HG02588 (cell line): ENCODE results near the gene DNER.
"Not testable (repeated sequence)": the region's sequence is repeated elsewhere in the genome, so short reads cannot be mapped to it uniquely, and the experiment has no call there.

Source experiments
- ATAC-seq: cut with Tn5 transposase; IDR thresholded peaks from one replicate; pipeline ENCODE4 v1.9.1; 2021; ENCODE audit warnings: mild to moderate bottlenecking, moderate library complexity; ENCODE audit not compliant: unreplicated experiment

Gene DNER

DNA sequence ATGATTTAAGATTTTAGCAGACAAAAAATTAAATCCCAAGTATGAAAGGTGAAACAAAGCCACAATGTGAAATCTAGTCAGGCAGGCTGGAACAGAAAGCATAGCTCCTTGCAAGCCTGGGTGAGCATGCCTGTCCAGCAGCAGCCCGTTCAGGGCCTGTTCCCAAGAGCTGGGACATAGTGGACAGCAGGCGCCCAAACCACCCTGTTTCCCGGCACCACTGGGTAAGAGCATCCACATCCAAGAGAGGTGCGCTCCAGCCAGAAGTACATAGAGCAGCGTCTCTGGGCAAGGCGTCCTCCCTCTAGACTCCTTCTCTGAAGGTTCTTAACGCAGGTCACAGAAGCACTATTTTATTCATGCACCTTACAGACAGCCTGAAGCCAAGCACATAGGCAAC is 80.8 kb downstream of the DNER start:
- ATAC-seq = no peak

DNA sequence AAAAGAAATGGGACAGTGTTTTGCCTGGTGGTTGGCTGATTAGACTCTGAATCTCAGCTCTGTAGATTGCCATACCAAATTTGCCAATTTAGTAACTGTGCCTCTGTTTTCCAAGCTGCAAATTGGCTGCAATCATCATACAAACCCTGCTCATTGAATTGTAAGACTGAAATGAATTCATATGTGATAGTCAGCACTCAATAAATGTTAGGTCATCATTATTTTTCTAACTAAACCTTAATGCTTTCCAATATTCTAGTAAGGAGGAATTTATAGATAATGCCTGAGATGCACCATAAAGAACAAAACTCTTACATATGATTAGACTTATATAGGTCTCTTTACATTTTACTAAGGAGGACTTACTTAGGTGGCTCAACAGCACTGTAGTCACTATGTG is 85.3 kb downstream of the DNER start:
- ATAC-seq = no peak

DNA sequence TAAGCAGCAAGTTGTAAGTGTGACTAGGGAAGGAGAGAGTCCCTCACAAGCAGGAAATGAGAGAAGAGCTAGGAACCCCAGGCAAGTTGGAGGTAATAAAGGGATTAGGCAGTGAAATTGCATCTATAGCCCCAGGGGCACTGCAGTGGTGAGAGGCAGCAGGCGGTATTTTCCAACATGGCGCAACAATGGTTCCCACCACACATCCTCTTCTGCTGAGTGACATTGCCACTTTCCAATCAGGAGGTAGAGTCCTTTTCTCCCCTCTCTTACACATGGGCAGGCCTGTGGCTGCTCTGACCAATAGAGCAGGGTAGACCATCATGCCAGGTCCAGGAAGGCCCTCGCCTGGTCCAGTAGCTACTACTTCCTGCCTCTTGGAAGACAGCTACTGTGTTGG is 86.6 kb downstream of the DNER start:
- no peak for ATAC-seq

DNA sequence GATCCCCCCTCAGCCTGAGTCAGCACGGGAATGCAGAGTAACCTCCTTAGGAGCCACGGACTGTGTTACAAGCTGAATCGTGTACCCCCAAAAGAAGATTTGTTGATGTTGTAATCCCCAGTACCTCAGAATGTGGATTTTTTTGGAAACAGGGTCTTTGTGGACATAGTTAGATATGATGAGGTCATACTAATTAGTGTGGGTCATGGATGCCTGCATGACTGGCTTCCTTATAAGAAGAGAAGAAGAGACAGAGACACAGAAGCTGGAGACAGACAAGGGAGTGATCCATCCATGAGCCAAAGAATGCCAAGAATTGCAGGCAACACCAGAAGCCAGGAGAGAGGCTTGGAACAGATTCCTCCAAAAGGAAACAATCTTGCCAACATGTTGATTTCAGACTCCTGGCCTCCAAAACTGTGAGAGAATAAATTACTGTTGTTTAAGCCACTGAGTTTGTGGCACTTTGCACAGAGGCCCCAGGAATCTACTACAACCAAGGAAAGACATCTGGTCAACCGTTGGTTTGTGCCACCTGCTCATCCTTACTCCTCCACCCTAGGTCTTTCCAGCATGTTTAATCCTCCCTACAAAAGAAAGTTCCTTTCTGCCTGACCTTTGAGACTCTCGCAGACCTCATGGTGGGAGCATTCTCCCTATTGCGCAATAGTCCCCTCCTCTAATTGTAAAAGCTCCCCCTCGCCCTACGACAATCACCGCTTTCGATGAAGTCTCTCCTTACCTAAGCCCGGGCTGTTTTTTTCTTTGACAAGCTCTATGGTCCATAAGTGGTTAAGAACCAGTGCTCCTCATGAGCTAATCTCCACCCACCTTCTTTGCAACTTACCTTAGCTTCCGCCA is 91.6 kb downstream of the DNER start:
- no peak for ATAC-seq

DNA sequence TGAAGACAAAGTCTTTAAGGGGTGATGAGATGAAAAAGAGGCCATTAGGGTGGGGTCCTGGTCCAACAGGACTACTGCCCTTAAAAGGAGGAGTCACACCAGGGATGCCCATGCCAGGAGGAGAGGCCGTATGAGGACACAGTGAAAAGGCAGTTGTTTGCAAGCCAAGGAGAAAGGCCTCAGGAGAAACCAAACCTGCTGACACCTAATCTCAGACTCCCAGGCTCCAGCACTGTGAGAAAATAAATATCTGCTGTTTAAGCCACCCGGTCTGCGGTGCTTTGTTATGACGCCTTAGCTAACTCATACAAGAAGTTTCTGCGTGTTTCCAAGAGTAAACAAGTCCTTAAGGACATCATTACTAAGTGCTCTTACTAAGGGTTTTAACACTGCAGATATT is 93.6 kb downstream of the DNER start:
- ATAC-seq = no peak

DNA sequence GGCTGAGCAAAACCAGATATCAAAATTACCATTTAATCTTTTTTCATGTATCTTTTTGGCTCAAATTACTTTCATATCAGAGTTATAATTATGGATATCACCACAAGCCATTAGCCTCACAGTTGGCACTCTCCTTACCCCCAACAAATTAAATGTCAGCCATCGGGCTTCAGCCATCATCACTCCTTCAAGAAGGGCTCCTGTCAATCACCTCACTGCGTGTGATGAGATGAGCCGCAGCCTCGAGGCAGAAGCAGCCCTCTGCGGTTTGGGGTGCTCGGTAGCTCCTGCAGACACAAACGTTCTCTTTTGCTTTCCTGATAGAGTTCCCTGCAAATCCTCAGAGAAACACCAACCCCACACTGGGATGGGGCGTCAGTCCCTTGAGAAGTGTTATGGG is 94.1 kb downstream of the DNER start:
- no peak for ATAC-seq

DNA sequence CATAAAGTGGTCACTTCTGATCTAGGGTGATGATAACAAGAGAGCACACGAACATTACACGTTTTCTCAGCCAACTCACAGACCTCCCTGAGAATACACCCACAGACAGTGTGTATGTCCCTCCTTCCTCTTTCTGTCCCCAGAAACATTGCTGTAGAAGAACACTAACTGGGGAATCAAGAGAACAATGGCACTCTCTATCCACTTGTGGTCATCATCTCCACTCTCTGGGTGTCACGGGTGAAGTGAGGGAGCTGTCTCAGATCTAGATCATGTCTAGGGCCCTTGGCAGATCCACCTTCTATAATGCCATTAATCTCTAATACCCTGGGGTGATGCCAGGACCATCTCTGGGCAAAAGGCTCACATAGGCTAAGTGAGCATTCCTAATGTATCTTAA is 97.9 kb downstream of the DNER start:
- no peak for ATAC-seq

DNA sequence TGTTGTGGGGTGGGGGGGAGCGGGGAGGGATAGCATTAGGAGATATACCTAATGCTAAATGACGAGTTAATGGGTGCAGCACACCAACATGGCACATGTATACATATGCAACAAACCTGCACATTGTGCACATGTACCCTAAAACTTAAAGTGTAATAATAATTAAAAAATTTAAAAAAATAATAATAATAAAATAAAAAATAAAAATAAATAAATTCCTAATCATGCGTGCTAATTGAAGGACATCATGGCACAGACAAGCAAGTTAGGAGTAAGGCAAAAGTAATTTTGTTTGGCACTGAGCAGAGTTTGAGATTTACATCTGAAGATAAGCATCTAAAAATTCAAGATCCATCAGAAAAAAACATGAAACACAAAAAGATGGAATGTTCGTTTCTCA is 100.3 kb downstream of the DNER start:
- ATAC-seq = not testable (repeated sequence)

DNA sequence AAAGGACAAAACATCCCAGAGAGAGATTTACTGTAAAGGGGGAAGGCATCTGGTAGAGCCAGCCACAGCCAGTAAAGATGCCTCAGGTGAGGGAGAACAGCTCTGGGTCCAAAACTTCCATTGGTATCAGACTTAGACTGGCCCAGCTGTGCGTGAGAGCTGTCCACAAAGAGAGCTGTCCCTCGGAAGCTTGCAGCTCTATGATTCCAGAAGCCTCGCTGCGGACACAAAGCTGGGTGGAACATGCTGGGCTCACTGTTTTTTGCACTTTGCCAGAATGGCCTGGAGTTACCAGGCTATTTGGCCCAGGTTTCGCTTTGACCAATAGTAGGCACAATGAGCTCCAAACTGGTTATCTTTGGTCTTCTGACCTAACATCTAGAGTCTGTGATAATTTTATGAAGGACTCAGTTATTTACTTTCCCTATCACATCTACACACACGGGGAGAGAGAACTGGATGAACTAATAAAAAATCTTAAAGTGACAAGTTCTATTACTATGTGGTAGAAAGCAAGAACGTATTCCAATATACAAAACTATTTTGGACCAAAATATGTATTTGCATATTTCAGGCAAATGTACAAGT is 101.9 kb downstream of the DNER start:
- no peak for ATAC-seq

DNA sequence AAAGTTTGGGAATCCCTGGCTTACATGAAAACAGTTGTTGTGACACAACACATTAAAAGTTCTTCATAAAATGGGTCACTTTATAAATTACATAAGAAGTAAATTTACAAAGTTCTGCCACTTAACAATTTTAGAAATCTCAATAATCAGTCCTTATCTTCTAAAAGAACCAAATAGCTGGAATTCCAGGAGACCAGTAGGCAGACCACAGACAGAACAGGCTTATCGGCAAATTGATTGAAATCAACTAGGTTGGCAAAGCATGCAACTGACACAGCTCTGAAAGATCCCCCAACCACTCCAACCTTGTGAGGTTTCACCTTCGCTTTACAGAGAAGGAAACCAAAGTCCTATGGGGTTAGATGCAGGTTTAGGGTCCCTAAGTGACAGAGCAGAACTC is 103.0 kb downstream of the DNER start:
- no peak for ATAC-seq

DNA sequence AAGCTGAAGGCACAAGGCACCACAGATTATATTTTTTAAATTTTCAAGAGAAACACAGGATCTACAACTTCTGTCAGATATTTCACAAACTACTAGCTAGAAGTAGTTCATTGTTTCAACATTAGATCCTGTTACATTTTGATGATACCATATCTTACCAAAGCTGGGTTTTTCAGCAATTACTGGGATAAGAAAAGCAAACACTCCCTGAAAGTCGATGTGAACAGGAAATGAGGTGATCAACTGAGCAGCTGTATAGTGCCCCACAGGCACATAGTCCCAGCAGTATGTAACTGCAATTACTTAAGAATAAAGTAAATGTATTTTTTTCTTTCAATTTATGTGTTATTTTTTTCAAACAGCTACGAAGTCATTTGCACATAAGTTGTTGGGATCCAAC is 103.5 kb downstream of the DNER start:
- no peak for ATAC-seq

DNA sequence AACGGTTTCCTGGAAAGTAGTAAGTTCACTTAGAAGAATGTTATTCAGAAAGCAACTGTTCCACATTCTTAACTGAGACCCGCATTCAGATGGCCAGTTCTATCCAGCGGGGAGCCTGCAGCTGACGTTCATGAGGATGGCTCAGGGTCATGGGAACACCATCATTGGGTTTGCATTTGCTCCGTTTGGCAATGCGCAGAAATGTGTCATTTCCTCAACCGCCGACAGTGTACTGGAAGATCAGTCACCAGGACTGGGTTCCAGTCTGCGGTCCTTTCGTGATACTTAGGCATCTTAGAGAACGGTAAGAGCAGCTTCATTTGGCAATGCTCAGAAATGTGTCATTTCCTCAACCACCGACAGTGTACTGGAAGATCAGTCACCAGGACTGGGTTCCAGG is 104.0 kb downstream of the DNER start:
- ATAC-seq = no peak

DNA sequence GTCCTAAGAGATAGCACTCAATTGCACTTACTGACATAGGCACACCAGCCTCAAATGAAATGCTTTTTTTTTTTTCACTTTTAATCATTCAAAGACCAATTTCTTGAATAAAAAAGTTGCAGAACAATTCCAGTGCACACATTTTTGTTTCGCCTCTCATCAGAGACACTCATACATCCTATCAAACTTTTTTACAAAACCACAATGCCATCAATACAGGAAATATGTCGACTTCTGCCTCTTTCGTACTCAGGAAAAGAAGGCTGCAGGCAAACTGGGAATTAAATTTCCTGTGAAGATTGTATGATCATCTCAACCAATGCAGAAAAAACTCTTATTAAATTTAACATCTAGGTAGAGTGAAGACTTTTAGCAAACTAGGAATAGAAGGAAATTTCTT is 112.4 kb downstream of the DNER start:
- no peak for ATAC-seq

DNA sequence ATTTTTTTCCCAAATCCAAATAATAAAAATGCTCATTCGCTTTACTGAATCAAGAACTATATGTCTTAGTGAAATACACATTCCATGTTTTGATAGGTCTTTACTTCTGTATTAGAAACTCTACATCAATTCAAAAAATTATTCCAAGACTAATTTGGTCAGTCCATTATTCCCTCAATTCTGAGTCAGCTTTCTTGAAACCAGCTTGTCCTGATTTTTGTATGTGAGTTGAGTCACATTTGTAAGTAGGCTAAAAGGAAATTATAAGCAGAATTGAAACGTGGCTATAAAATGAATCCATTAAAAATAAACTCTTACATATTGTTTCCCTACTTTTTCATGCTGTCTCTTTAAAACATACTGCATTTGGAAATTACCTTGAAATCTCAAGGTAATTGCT is 113.0 kb downstream of the DNER start:
- ATAC-seq = no peak

DNA sequence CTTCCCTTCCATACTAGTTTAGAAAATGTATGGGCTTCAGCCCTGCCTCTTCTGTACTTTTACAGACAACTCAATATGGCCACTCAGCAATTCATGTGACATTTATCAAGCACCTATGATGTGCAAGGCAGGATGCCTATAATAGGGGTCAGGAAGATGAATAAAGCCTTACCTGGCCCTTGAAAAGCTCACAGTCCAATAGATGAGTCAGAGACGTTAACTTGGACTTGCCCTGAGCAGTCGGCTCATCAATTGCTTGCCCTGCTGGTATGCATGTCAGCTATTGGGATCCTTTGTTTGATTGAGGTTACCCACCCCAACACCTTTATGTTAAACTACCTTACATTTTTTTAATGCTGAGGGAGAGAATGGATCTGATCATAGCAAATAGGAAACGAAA is 116.1 kb downstream of the DNER start:
- no peak for ATAC-seq

DNA sequence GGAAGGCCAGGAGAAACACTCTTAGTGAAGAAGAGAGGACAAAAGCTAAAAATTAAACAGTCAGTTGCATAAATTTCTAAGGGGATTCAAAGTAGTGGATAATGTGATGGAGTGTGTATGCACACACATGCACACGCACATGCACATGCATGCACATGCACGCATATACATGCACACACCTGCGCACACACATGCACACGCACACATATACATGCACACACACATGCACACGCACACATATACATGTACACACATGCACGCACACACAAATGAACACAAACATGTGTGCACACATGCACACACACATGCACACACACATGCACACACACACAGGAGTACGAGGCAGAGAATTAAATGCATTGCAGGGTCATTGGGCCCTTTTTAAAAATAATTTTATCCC is 117.6 kb downstream of the DNER start:
- no peak for ATAC-seq

DNA sequence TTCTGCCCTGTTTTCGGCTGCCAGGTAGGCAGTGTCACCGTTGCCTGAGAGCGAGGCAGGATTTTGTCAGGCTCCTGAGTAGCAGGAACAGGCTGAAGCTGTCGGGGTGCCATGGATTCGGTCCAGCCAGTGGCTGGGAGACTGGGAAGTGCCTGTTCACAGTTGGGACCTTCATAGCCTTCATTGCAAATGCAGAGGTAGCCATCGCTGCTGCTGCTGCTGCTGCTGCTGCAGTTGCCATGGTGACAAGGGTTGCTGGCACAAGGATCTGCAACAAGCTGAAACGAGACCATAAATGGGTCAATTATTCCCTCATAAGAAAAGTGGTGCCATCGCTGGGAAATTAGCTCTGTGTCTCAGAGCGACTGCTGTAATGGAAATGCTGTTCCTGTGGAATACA is 122.7 kb downstream of the DNER start:
- ATAC-seq = no peak

DNA sequence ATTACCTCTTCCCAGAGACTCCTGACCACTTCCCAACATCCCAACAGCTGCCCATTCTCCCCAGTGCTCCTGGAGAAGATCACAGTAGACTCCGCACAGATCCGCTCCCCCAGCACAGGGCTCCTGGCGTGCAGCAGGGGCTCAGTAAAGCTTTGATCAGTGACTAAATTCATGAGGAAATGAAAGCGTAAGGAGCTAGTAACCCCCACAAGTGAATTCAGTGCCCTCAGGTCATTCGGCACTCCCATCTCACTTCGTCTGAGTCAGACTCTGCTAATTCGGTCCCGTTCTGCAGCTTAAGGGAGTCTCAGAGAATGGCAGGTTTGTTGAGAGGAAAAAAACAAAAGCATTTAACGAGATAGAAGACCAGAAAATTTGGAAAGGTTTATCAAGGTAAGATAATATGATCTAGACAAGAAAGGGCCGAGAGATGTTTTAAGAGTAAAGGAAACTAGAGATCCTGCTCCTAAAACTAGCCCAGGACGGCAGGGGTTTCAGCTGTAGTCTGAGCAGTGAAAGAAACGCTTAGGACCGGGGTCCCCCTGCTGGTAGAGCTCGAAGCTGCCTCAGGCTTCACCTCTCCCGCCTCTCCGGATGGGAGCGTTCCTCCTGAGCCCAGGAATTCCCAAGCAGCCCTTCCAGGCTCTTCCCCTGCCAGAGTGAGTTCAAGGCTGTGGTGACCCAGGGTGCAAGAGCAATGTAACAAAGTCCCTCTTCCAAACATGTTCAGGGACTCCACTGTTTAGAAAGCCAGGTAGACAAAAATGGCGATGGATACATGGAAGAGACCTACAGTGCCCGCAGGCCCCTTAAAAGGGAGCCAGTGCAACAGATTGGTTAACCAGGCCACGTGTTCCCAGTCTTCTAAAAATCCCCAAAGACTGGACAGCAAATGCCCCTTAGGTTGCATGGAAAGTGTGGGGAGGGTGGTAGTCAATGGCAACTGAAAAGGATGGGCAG is 127.3 kb downstream of the DNER start:
- ATAC-seq = peak; percentile 92

DNA sequence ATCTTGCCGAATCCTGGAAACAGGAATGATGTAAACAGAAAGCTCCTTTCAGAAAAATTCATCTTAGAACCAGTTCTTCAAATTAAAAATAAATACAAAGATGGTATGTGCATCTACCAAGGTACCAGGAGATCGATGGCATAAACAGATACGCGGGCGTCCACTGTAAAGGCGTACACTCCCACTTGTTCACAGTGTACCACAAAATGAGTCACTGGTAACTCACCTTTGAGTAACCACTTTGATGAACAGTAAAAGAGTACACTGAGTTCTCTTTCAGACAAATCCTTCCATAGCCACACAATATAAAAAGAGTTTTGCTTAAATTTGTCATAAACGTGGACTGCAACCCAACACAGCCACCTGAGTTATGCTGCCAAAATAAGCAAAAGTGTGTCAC is 128.3 kb downstream of the DNER start:
- no peak for ATAC-seq

DNA sequence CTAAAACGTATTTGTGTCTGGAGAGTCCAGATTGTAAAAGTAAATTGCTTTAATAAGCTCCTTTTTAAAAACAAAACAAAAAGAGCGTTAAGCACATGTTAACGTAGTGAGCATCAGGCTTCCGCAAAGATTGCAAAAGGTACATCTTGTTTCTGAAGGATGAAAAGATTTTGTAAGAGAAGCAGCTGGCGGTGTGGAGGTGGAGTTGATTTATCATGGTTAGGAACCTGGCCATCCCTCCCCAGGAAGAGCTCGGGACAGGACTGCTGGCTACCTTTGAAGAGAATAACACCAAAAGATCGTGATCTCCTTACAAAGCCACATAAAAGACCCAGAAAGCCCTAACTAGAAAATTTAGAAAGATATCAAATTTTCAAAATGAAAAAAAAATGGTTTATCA is 132.2 kb downstream of the DNER start:
- no peak for ATAC-seq

DNA sequence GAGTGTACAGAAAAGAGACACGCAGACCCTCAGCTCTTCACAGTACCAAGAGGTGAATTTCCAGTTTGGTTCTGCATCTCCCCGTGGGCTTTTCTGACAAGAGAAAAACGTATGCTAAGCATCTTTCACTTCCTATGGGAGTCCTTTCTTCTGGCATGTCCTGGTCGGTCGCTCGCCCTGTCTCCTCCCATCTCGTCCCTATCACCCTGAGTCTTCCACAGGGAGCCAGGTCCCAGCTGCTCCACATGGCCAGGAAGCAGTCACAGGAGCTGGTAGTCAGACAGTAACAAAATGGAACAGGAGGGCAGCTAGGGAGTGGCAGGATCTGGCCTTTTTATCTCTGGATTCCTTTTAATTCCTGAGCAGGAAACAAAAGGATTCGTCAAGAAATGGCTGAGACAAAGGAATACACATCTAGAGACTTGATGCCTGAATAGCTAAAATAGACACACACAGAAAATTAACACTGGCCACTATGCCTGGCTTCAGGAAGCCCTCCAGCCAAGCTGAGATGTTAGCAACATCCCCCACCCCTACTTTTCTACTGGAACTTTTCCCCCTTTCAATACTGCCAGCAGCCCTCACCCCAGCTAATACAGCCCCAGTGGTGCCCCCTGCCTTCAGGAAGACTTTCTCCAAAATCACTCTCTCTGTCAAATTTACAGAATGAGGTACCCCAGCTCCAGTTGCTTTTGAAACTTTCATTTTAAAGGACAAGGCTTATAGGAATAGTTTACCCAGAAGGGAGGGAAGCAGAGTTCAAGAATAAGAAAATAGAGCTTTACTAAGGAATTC is 136.1 kb downstream of the DNER start:
- no peak for ATAC-seq
